HepG2 (cell line): Measurements from ENCODE around the gene SAMD14. TPM values are rescaled to one million over a fixed set of nuclear protein-coding genes. Genes with fewer than 3 reads are reported as not detected.
A peak's percentile ranks its signal among the peaks of the same experiment; 100 is the strongest.

Experiments
- AHR ChIP-seq: IDR thresholded peaks from 2 replicates; pipeline ENCODE4 v1.6.1; 2018; ENCODE audit warnings: missing genetic modification reagents, missing compliant biosample characterization
- CAMTA2 ChIP-seq: sonication (generic); formaldehyde crosslinking; IDR thresholded peaks from 2 replicates; pipeline ENCODE4 v1.4.0; 2020; ENCODE audit warnings: mild to moderate bottlenecking, missing genetic modification reagents, borderline replicate concordance
- CBFB ChIP-seq: sonication (generic); formaldehyde crosslinking; IDR thresholded peaks from 2 replicates; pipeline ENCODE4 v1.4.0; 2020; ENCODE audit warnings: missing genetic modification reagents
- ERF ChIP-seq: IDR thresholded peaks from 2 replicates; pipeline ENCODE4 v1.6.1; 2018; ENCODE audit warnings: missing biosample characterization, missing genetic modification reagents
- ESRRA ChIP-seq: sonication (generic); formaldehyde crosslinking; IDR thresholded peaks from 2 replicates; pipeline ENCODE4 v1.5.1; 2020; ENCODE audit warnings: mild to moderate bottlenecking, low read depth, missing genetic modification reagents
- ETV5 ChIP-seq: IDR thresholded peaks from 2 replicates; pipeline ENCODE4 v1.6.1; 2018; ENCODE audit warnings: missing biosample characterization, missing genetic modification reagents, inconsistent platforms, borderline replicate concordance
- KAT8 ChIP-seq: IDR thresholded peaks from 2 replicates; pipeline ENCODE4 v1.6.1; 2016; ENCODE audit warnings: missing genetic modification reagents, missing compliant biosample characterization
- MTA1 ChIP-seq: sonication (generic); formaldehyde crosslinking; IDR thresholded peaks from 2 replicates; pipeline ENCODE4 v1.4.0; 2020; ENCODE audit warnings: missing genetic modification reagents, mild to moderate bottlenecking, borderline replicate concordance
- POGZ ChIP-seq: sonication (generic); formaldehyde crosslinking; IDR thresholded peaks from 2 replicates; pipeline ENCODE4 v1.4.0; 2020; ENCODE audit warnings: mild to moderate bottlenecking, missing genetic modification reagents
- POLR2AphosphoS5 ChIP-seq: IDR thresholded peaks from 2 replicates; pipeline ENCODE4 v1.6.1; 2012; ENCODE audit warnings: low read depth, low read length
- RBFOX2 ChIP-seq: fragments of 200-400 bp; formaldehyde crosslinking; IDR thresholded peaks from 2 replicates; pipeline ENCODE4 v1.6.1; 2017; ENCODE audit warnings: low read depth, mild to moderate bottlenecking, low read length
- RBM22 ChIP-seq: fragments of 200-400 bp; formaldehyde crosslinking; optimal IDR thresholded peaks from 2 replicates; pipeline ENCODE3; 2017; ENCODE audit warnings: mild to moderate bottlenecking, low read length, moderate library complexity
- RCOR2 ChIP-seq: IDR thresholded peaks from 2 replicates; pipeline ENCODE4 v1.6.1; 2016; ENCODE audit warnings: missing biosample characterization, missing genetic modification reagents
- SOX13 ChIP-seq, 3 experiments: fragments of 450-650 bp in 1 of 3; sonication (generic) in 1 of 3; formaldehyde crosslinking in 1 of 3; IDR thresholded peaks in 2 of 3; conservative IDR thresholded peaks in 1 of 3; 2 replicates each; pipeline versions ENCODE4 v1.5.0 to v1.6.1; 2016 to 2020; ENCODE audit warnings: antibody characterized with exemption in 1 of 3, mild to moderate bottlenecking in 1 of 3, missing compliant biosample characterization in 1 of 3, missing genetic modification reagents in 1 of 3, moderate library complexity in 1 of 3
- SP5 ChIP-seq: IDR thresholded peaks from 2 replicates; pipeline ENCODE4 v1.6.1; 2016; ENCODE audit warnings: low read depth, borderline replicate concordance
- TMF1 ChIP-seq: sonication (generic); formaldehyde crosslinking; IDR thresholded peaks from 2 replicates; pipeline ENCODE4 v1.8.1; 2022; ENCODE audit warnings: low read depth, missing genetic modification reagents
- YY1 ChIP-seq: IDR thresholded peaks from 2 replicates; pipeline ENCODE4 v1.6.1; 2011; ENCODE audit warnings: low read length, low read depth, moderate library complexity, mild to moderate bottlenecking; ENCODE audit not compliant: insufficient read depth, insufficient replicate concordance
- ZBTB38 ChIP-seq: sonication (generic); formaldehyde crosslinking; IDR thresholded peaks from 2 replicates; pipeline ENCODE4 v1.5.1; 2020; ENCODE audit warnings: mild to moderate bottlenecking, missing genetic modification reagents
- ZNF335 ChIP-seq: sonication (generic); formaldehyde crosslinking; IDR thresholded peaks from 2 replicates; pipeline ENCODE4 v1.4.0; 2020; ENCODE audit warnings: missing genetic modification reagents
- ZNF543 ChIP-seq: sonication (generic); formaldehyde crosslinking; IDR thresholded peaks from 2 replicates; pipeline ENCODE4 v1.4.0; 2020; ENCODE audit warnings: mild to moderate bottlenecking, missing genetic modification reagents
- ZNF891 ChIP-seq: sonication (generic); formaldehyde crosslinking; IDR thresholded peaks from 2 replicates; pipeline ENCODE4 v1.5.0; 2020; ENCODE audit warnings: mild to moderate bottlenecking, missing genetic modification reagents
- polyA plus RNA-seq, 8 experiments: library from polyadenylated mRNA; depleted of rRNA in 3 of 8; stranded (reverse) in 7 of 8; unstranded in 1 of 8; fragments of >200 nt; fragmentation: Illumina TruSeq in 4 of 8; extraction: Trizol in 4 of 8; gene quantifications; 2 replicates each; pipeline versions ENCODE4 v1.2.1 to v1.2.3, GENCODE V29; 2011 to 2016; ENCODE audit warnings: low read depth in 4 of 8, missing spikeins in 1 of 8, mixed read lengths in 1 of 8; ENCODE audit not compliant: insufficient read depth in 1 of 8
- total RNA-seq, 5 experiments: library from RNA; depleted of rRNA; stranded (reverse); fragments of >200 nt; fragmentation: Illumina TruSeq; extraction: Trizol; gene quantifications; 2 replicates each; pipeline ENCODE4 v1.2.3, GENCODE V29; 2016; ENCODE audit warnings: low read depth in 1 of 5
- TF ChIP-seq, protein P1 (sequence below): sonication (generic); formaldehyde crosslinking; IDR thresholded peaks from 2 replicates; pipeline ENCODE4 v1.5.1; 2020; ENCODE audit warnings: mild to moderate bottlenecking, missing genetic modification reagents, moderate library complexity
- TF ChIP-seq, protein P2 (sequence below): IDR thresholded peaks from 2 replicates; pipeline ENCODE4 v1.6.1; 2016
- TF ChIP-seq, protein P3 (sequence below): sonication (generic); formaldehyde crosslinking; IDR thresholded peaks from 2 replicates; pipeline ENCODE4 v1.9.0; 2021; ENCODE audit warnings: missing genetic modification reagents, mild to moderate bottlenecking, borderline replicate concordance

Gene SAMD14
- total and polyA plus RNA-seq, 2 of the 13 experiments (the other 11 are each of a cell fraction or from before 2014, with no cell fraction given) = 0.07 to 0.22 TPM

DNA sequence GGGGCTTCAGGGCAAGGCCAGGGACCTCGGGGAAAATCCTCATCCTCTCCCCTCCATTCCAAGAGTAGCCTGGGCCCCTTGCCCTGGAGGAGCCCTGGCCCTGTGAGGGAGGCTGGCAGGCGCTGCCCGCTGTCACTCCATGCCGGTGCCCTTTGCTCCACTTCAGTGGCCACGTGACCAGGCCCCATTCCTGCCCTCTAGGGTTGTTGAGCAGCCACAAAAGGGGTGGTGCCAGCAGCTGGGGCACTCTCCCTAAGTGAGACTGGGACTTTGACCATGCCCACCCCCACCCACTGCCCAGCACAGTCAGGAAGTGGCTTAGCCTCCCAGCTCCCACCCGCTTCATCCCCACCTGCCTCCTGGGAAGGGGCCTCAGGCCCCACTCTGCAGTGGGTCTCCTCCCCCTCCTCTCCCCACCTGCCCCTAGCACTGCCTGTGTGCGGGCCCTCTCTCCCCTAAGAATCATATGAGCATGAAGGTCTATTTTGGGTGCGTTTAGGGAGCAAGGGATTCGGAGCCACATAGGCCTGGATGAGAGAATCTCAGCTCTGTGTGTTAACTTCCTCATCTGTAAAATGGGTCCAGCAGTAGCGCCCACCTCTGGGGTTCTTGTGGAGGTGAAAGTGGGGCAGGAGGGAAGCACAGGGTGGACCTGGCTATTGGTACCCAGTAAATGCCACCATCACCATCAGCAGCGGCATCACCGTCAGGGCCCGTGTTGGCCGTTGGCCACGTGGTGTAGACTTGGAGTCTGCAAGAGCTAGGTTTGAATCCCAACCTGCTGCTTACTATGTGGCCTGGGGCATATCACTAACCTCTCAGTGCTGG lies 27.6 kb downstream of the SAMD14 start (continued):
- 0 out of 2 replicates have a peak, but pooled peaks have one; percentile 44 for TF ChIP-seq CBFB (CRISPR knock-in tag)
- TF ChIP-seq RBFOX2 = peak; percentile 58; the same call in 1 of the 2 replicates
- TF ChIP-seq AHR (CRISPR knock-in tag) = peak; percentile 56; the same call in 1 of the 2 replicates
- TF ChIP-seq YY1 = peak; percentile 53
- 0 out of 2 replicates have a peak, but pooled peaks have one; percentile 56 for TF ChIP-seq POGZ (CRISPR knock-in tag)
- peak; percentile 56 for TF ChIP-seq SP5 (CRISPR knock-in tag)
- TF ChIP-seq ESRRA = 0 out of 2 replicates have a peak, but pooled peaks have one; percentile 35
- TF ChIP-seq ZNF335 (CRISPR knock-in tag) = peak; percentile 69
- TF ChIP-seq ZBTB38 (CRISPR knock-in tag) = no peak
- no peak for TF ChIP-seq SOX13 (IDR thresholded peaks at IDR 0.05)
- peak in 1 of 2 experiments; percentile 48; a peak in 1 of 4 replicates for TF ChIP-seq SOX13 (CRISPR knock-in tag; conservative IDR thresholded peaks at IDR 0.05 in 1 of 2, IDR thresholded peaks at IDR 0.05 in 1 of 2)
- peak; percentile 95 for TF ChIP-seq MTA1 (CRISPR knock-in tag)
- TF ChIP-seq ERF (CRISPR knock-in tag) = peak; percentile 83; the same call in 1 of the 2 replicates
- TF ChIP-seq ETV5 = peak; percentile 46; the same call in 1 of the 2 replicates
- TF ChIP-seq ZNF891 (CRISPR knock-in tag) = peak; percentile 16; the same call in 1 of the 2 replicates
- 0 out of 2 replicates have a peak, but pooled peaks have one; percentile 72 for TF ChIP-seq CAMTA2 (CRISPR knock-in tag)
- TF ChIP-seq, protein P1, sequence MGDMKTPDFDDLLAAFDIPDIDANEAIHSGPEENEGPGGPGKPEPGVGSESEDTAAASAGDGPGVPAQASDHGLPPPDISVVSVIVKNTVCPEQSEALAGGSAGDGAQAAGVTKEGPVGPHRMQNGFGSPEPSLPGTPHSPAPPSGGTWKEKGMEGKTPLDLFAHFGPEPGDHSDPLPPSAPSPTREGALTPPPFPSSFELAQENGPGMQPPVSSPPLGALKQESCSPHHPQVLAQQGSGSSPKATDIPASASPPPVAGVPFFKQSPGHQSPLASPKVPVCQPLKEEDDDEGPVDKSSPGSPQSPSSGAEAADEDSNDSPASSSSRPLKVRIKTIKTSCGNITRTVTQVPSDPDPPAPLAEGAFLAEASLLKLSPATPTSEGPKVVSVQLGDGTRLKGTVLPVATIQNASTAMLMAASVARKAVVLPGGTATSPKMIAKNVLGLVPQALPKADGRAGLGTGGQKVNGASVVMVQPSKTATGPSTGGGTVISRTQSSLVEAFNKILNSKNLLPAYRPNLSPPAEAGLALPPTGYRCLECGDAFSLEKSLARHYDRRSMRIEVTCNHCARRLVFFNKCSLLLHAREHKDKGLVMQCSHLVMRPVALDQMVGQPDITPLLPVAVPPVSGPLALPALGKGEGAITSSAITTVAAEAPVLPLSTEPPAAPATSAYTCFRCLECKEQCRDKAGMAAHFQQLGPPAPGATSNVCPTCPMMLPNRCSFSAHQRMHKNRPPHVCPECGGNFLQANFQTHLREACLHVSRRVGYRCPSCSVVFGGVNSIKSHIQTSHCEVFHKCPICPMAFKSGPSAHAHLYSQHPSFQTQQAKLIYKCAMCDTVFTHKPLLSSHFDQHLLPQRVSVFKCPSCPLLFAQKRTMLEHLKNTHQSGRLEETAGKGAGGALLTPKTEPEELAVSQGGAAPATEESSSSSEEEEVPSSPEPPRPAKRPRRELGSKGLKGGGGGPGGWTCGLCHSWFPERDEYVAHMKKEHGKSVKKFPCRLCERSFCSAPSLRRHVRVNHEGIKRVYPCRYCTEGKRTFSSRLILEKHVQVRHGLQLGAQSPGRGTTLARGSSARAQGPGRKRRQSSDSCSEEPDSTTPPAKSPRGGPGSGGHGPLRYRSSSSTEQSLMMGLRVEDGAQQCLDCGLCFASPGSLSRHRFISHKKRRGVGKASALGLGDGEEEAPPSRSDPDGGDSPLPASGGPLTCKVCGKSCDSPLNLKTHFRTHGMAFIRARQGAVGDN = peak; percentile 95
- peak; percentile 32; the same call in 1 of the 2 replicates for TF ChIP-seq POLR2AphosphoS5
- TF ChIP-seq KAT8 = peak; percentile 61; the same call in 1 of the 2 replicates
- TF ChIP-seq, protein P2, sequence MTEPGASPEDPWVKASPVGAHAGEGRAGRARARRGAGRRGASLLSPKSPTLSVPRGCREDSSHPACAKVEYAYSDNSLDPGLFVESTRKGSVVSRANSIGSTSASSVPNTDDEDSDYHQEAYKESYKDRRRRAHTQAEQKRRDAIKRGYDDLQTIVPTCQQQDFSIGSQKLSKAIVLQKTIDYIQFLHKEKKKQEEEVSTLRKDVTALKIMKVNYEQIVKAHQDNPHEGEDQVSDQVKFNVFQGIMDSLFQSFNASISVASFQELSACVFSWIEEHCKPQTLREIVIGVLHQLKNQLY (CRISPR knock-in tag) = peak; percentile 94
- peak; percentile 73 for TF ChIP-seq RBM22
- TF ChIP-seq TMF1 = no peak
- TF ChIP-seq, protein P3, sequence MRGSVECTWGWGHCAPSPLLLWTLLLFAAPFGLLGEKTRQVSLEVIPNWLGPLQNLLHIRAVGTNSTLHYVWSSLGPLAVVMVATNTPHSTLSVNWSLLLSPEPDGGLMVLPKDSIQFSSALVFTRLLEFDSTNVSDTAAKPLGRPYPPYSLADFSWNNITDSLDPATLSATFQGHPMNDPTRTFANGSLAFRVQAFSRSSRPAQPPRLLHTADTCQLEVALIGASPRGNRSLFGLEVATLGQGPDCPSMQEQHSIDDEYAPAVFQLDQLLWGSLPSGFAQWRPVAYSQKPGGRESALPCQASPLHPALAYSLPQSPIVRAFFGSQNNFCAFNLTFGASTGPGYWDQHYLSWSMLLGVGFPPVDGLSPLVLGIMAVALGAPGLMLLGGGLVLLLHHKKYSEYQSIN (CRISPR knock-in tag) = no peak
- peak; percentile 71; the same call in 1 of the 2 replicates for TF ChIP-seq ZNF543 (CRISPR knock-in tag)
- TF ChIP-seq RCOR2 = peak; percentile 46; the same call in 1 of the 2 replicates
